AG09309 (cell line): ENCODE results near the gene MAP7D1.

Experiments
- DNase-seq: peaks from one replicate; pipeline ENCODE4 v3.0.0-alpha.2; 2010; ENCODE audit warnings: low read depth
- H3K4me3 ChIP-seq: 2 replicates; pipeline ENCODE4 v1.5.1; 2011; ENCODE audit warnings: mild to moderate bottlenecking, low read depth, low read length, moderate library complexity; ENCODE audit not compliant: control insufficient read depth
- CTCF ChIP-seq: IDR thresholded peaks from 2 replicates; pipeline ENCODE4 v1.5.1; 2011; ENCODE audit warnings: mild to moderate bottlenecking, low read depth, low read length, inconsistent platforms; ENCODE audit not compliant: insufficient read depth, control insufficient read depth; ENCODE audit errors: missing control alignments

Gene MAP7D1

DNA sequence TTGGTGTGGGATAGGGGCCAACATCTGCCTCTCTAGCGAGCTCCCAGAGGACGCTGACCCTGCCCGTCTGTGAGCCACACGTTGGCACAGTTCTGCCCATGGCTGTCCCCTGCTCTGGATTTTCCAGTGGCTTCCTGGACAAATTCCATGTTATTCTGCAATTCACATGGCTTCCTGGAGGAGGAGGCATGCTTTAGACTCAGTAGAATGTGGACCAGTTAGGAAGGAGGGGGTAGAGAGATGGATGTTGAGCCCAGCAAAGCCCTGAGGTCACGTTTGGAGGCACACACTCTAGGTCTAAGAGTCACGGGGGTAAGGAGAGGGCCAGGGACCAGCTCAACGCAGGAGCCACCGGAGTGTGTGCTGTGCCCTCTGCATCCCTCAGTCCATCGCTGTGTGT is 43.1 kb upstream of the MAP7D1 start:
- no peak for TF ChIP-seq CTCF
- no peak for DNase-seq
- no peak overlapping the region for H3K4me3 ChIP-seq

GRCh38 chr1:36114371-36114770 is 41.6 kb upstream of the MAP7D1 start:
- H3K4me3 ChIP-seq = no peak overlapping the region
- DNase-seq = no peak
- TF ChIP-seq CTCF = no peak

DNA sequence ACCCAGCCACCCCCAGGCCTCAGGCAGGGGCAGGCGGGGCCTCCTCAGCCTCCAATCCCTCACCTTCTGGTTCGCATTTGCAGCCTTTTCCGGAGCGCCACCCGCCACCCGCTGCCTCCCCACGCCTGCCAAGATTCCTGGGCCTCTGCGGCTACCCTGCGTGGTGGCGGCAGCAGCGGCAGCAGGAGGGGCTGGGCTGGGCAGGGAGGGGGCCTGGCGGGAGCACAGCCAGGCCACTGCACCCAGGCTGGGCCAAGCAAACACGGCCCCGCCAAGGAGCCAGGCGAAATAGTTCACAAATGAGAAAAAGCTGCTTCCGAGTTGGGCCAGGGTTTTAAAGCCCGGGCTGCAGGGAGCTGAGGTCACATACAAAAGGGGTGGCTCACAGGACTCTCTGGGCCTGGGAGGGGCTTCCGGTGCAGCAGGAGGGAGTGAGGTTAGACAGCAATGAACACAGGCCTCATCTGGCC is 40.7 kb upstream of the MAP7D1 start:
- TF ChIP-seq CTCF = no peak
- H3K4me3 ChIP-seq = no peak overlapping the region
- peak; percentile 73 for DNase-seq

- H3K4me3 ChIP-seq = no peak overlapping the region
- no peak for DNase-seq
- no peak for TF ChIP-seq CTCF
Observed at GRCh38 chr1:36115931-36116330, 40.0 kb upstream of the MAP7D1 start.

GRCh38 chr1:36116901-36117300 is 39.1 kb upstream of the MAP7D1 start:
- TF ChIP-seq CTCF = no peak
- DNase-seq = no peak
- no peak overlapping the region for H3K4me3 ChIP-seq

DNA sequence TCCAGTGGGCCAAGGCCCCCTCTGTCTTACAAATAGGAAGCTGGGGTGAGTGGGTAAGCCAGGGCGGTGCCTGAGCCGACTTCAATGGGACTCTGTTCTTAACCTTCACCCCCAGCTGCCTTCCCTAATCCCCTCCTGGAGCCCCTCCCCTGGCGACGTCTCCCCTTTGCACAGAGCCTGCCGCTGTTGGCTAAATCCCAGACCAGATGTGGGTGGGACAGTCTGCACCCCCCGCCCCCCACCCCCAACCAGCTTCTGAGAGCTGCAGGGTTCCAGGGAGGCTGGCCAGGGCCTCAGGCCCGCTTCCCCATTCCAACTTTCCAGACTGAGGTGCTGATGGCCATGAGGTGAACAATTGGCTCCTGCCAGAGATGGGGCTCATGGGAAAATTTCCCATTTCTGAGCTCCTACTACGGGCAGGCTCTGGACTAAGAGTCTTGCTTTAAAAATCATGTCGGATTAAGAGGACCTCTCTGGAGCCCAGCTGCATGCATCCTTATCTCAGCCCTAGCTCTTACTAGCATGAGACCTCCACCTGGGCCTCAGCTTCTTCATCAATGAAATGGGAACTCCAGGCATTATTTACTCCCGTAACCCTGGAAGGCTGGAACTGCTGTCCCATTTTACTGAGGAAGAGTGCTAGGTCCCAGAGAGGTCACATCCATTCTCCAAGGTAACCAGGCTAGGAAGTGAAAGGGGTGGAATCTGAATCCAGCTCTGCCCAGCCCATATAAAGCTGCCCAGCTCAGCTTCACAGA is 37.3 kb upstream of the MAP7D1 start:
- no peak overlapping the region for H3K4me3 ChIP-seq
- no peak for DNase-seq
- TF ChIP-seq CTCF = no peak
